NT2/D1 (cell line): Measurements from ENCODE around the gene MYO1D.
A peak's percentile ranks its signal among the peaks of the same experiment; 100 is the strongest.

ENCODE experiments used
- DNase-seq: peaks from one replicate; pipeline ENCODE4 v3.0.0-alpha.2; 2011; ENCODE audit warnings: low read depth, low spot score
- H3K27me3 ChIP-seq: 2 replicates; pipeline ENCODE4 v1.6.0; 2011; ENCODE audit warnings: mild to moderate bottlenecking; ENCODE audit not compliant: insufficient read length, insufficient read depth
- H3K36me3 ChIP-seq: 2 replicates; pipeline ENCODE4 v1.6.1; 2011; ENCODE audit warnings: mild to moderate bottlenecking, low read length, mixed read lengths; ENCODE audit not compliant: insufficient read depth, insufficient read length
- H3K4me1 ChIP-seq: 2 replicates; pipeline ENCODE4 v1.5.1; 2011; ENCODE audit not compliant: insufficient read depth, insufficient read length
- H3K4me3 ChIP-seq: 2 replicates; pipeline ENCODE4 v1.5.1; 2011; ENCODE audit warnings: low read depth; ENCODE audit not compliant: insufficient read length
- H3K9ac ChIP-seq: 2 replicates; pipeline ENCODE4 v1.6.0; 2011; ENCODE audit warnings: low read depth; ENCODE audit not compliant: insufficient read length
- H3K9me3 ChIP-seq: 2 replicates; pipeline ENCODE4 v1.5.1; 2011; ENCODE audit warnings: mild to moderate bottlenecking, low read length; ENCODE audit not compliant: insufficient read depth
- SUZ12 ChIP-seq: IDR thresholded peaks from 2 replicates; pipeline ENCODE4 v1.6.1; 2011; ENCODE audit not compliant: insufficient read length, insufficient read depth; ENCODE audit errors: extremely low read depth
- YY1 ChIP-seq: IDR thresholded peaks from 2 replicates; pipeline ENCODE4 v1.6.1; 2011; ENCODE audit not compliant: insufficient read length, insufficient read depth
- ZNF274 ChIP-seq: IDR thresholded peaks from 2 replicates; pipeline ENCODE4 v1.6.1; 2011; ENCODE audit warnings: mild to moderate bottlenecking, low read depth, low read length

The MYO1D gene

GRCh38 chr17:32672711-32673110 lies 204.2 kb downstream of the MYO1D start:
- H3K36me3 ChIP-seq: no peaks in the 10 kb centered on the region
- H3K9me3 ChIP-seq: peaks cover 17% of the 10 kb centered on the region; the same call in 1 of the 2 replicates
- no peaks in the 10 kb centered on the region for H3K27me3 ChIP-seq
- no peak overlapping the region for H3K9ac ChIP-seq
- no peak for DNase-seq
- H3K4me1 ChIP-seq: no peaks in the 10 kb centered on the region
- TF ChIP-seq YY1 (no peak), ZNF274 (no peak), SUZ12 (no peak)
- no peak overlapping the region for H3K4me3 ChIP-seq

GRCh38 chr17:32671896-32672295 lies 205.0 kb downstream of the MYO1D start:
- Histone ChIP-seq H3K36me3 (no peaks in the 10 kb centered on the region), H3K4me1 (no peaks in the 10 kb centered on the region), H3K9me3 (peaks cover 17% of the 10 kb centered on the region; the same call in 1 of the 2 replicates), H3K4me3 (no peak overlapping the region), H3K9ac (no peak overlapping the region), H3K27me3 (no peaks in the 10 kb centered on the region)
- TF ChIP-seq YY1 (no peak), SUZ12 (no peak), ZNF274 (no peak)
- no peak for DNase-seq

GRCh38 chr17:32664936-32665583 lies 211.9 kb downstream of the MYO1D start:
- Histone ChIP-seq H3K4me1 (no peaks in the 10 kb centered on the region), H3K27me3 (no peaks in the 10 kb centered on the region), H3K9ac (no peak overlapping the region), H3K9me3 (0 out of 2 replicates have a peak, but pooled peaks cover 3% of the 10 kb centered on the region), H3K4me3 (no peak overlapping the region), H3K36me3 (no peaks in the 10 kb centered on the region)
- no peak for DNase-seq
- TF ChIP-seq ZNF274: no peak
- no peak for TF ChIP-seq SUZ12
- no peak for TF ChIP-seq YY1

- H3K27me3 ChIP-seq: no peaks in the 10 kb centered on the region
- no peak for DNase-seq
- H3K36me3 ChIP-seq: no peaks in the 10 kb centered on the region
- TF ChIP-seq SUZ12 (no peak), ZNF274 (no peak), YY1 (no peak)
- no peak overlapping the region for H3K4me3 ChIP-seq
- no peaks in the 10 kb centered on the region for H3K4me1 ChIP-seq
- H3K9me3 ChIP-seq: no peaks in the 10 kb centered on the region
- no peak overlapping the region for H3K9ac ChIP-seq
Measured at GRCh38 chr17:32660496-32660985, 216.4 kb downstream of the MYO1D start.

GRCh38 chr17:32659419-32659842 lies 217.5 kb downstream of the MYO1D start:
- Histone ChIP-seq H3K4me1 (no peaks in the 10 kb centered on the region), H3K9me3 (no peaks in the 10 kb centered on the region), H3K9ac (no peak overlapping the region), H3K4me3 (no peak overlapping the region), H3K27me3 (no peaks in the 10 kb centered on the region), H3K36me3 (no peaks in the 10 kb centered on the region)
- TF ChIP-seq SUZ12 (no peak), ZNF274 (no peak), YY1 (no peak)
- peak; percentile 56 for DNase-seq

- Histone ChIP-seq H3K4me1 (no peaks in the 10 kb centered on the region), H3K9me3 (no peaks in the 10 kb centered on the region), H3K9ac (no peak overlapping the region), H3K36me3 (no peaks in the 10 kb centered on the region), H3K27me3 (no peaks in the 10 kb centered on the region), H3K4me3 (no peak overlapping the region)
- TF ChIP-seq SUZ12: no peak
- no peak for TF ChIP-seq ZNF274
- no peak for TF ChIP-seq YY1
- no peak for DNase-seq
Measured at GRCh38 chr17:32658470-32659418, 218.2 kb downstream of the MYO1D start.

GRCh38 chr17:32656886-32657285 lies 220.0 kb downstream of the MYO1D start:
- H3K27me3 ChIP-seq: no peaks in the 10 kb centered on the region
- DNase-seq: no peak
- H3K9me3 ChIP-seq: no peaks in the 10 kb centered on the region
- H3K4me3 ChIP-seq: no peak overlapping the region
- H3K4me1 ChIP-seq: no peaks in the 10 kb centered on the region
- no peak overlapping the region for H3K9ac ChIP-seq
- TF ChIP-seq ZNF274 (no peak), SUZ12 (no peak)
- no peaks in the 10 kb centered on the region for H3K36me3 ChIP-seq
